Astrocyte (in vitro differentiated cells and primary cell): ENCODE results near the gene ADCY1. TPM values are rescaled to one million over a fixed set of nuclear protein-coding genes. Genes with fewer than 3 reads are reported as not detected.

Experiments used
- DNase-seq: peaks from one replicate; pipeline ENCODE4 v3.0.0-alpha.2; 2010; ENCODE audit warnings: low read depth
- FAIRE-seq: peaks from 2 replicates; lab custom pipeline; 2011; peaks lifted over from hg19 to GRCh38; lab: Jason Lieb, UNC
- H2AFZ ChIP-seq: 2 replicates; pipeline ENCODE4 v1.6.0; 2012; ENCODE audit warnings: low read depth, low read length, inconsistent platforms
- H3K27ac ChIP-seq: 2 replicates; pipeline ENCODE4 v1.5.1; 2011; ENCODE audit warnings: low read depth, low read length, inconsistent platforms
- H3K27me3 ChIP-seq: 2 replicates; pipeline ENCODE4 v1.6.0; 2011; ENCODE audit warnings: low read length, inconsistent platforms; ENCODE audit not compliant: insufficient read depth
- H3K36me3 ChIP-seq: 2 replicates; pipeline ENCODE4 v1.5.1; 2011; ENCODE audit warnings: low read length, inconsistent platforms; ENCODE audit not compliant: insufficient read depth
- H3K4me1 ChIP-seq: 2 replicates; pipeline ENCODE4 v1.5.1; 2011; ENCODE audit warnings: low read length, inconsistent platforms; ENCODE audit not compliant: insufficient read depth
- H3K4me2 ChIP-seq: 2 replicates; pipeline ENCODE4 v1.6.0; 2012; ENCODE audit warnings: low read length, inconsistent platforms
- H3K4me3 ChIP-seq: 2 replicates; pipeline ENCODE4 v1.5.1; 2011; ENCODE audit warnings: low read depth, mild to moderate bottlenecking, low read length, inconsistent platforms; ENCODE audit not compliant: insufficient read depth
- H3K79me2 ChIP-seq: 2 replicates; pipeline ENCODE4 v1.6.0; 2012; ENCODE audit warnings: mild to moderate bottlenecking, low read length, inconsistent platforms; ENCODE audit not compliant: insufficient read depth
- H3K9ac ChIP-seq: 2 replicates; pipeline ENCODE4 v1.6.0; 2012; ENCODE audit warnings: mild to moderate bottlenecking, low read length, inconsistent platforms
- H3K9me3 ChIP-seq: 2 replicates; pipeline ENCODE4 v1.5.1; 2012; ENCODE audit warnings: low read depth, mild to moderate bottlenecking, low read length, inconsistent platforms; ENCODE audit not compliant: insufficient read depth
- H4K20me1 ChIP-seq: 2 replicates; pipeline ENCODE4 v1.6.0; 2012; ENCODE audit warnings: low read length, inconsistent platforms; ENCODE audit not compliant: insufficient read depth
- H3K27ac Mint-ChIP-seq: one replicate; pipeline ENCODE4 v1.8.0; 2021; ENCODE audit warnings: mild to moderate bottlenecking, mixed read lengths; ENCODE audit not compliant: unreplicated experiment
- H3K27me3 Mint-ChIP-seq: one replicate; pipeline ENCODE4 v1.8.0; 2021; ENCODE audit warnings: low read depth, mixed read lengths; ENCODE audit not compliant: unreplicated experiment
- H3K36me3 Mint-ChIP-seq: one replicate; pipeline ENCODE4 v1.8.0; 2021; ENCODE audit warnings: low read depth, mixed read lengths; ENCODE audit not compliant: unreplicated experiment
- H3K4me1 Mint-ChIP-seq: one replicate; pipeline ENCODE4 v1.8.0; 2021; ENCODE audit warnings: low read depth, mixed read lengths; ENCODE audit not compliant: unreplicated experiment
- H3K4me3 Mint-ChIP-seq: one replicate; pipeline ENCODE4 v1.8.0; 2021; ENCODE audit warnings: mild to moderate bottlenecking, moderate library complexity, mixed read lengths; ENCODE audit not compliant: unreplicated experiment
- H3K9me3 Mint-ChIP-seq: one replicate; pipeline ENCODE4 v1.8.0; 2021; ENCODE audit warnings: mild to moderate bottlenecking, mixed read lengths; ENCODE audit not compliant: unreplicated experiment
- EZH2 ChIP-seq: IDR thresholded peaks from 2 replicates; pipeline ENCODE4 v1.6.1; 2012; ENCODE audit warnings: mild to moderate bottlenecking, low read length, inconsistent platforms; ENCODE audit not compliant: insufficient read depth
- total RNA-seq: library from RNA; stranded (reverse); gene quantifications from 2 replicates; pipeline ENCODE4 v1.2.1, GENCODE V29; 2021
- TF ChIP-seq, protein P1 (sequence below): IDR thresholded peaks from 2 replicates; pipeline ENCODE4 v1.5.1; 2011; ENCODE audit warnings: low read depth, mild to moderate bottlenecking, inconsistent platforms, low read length, moderate library complexity; ENCODE audit not compliant: insufficient read depth

ADCY1 gene
- total RNA-seq, 1 donor from 2014 or later = 1.6 TPM

DNA sequence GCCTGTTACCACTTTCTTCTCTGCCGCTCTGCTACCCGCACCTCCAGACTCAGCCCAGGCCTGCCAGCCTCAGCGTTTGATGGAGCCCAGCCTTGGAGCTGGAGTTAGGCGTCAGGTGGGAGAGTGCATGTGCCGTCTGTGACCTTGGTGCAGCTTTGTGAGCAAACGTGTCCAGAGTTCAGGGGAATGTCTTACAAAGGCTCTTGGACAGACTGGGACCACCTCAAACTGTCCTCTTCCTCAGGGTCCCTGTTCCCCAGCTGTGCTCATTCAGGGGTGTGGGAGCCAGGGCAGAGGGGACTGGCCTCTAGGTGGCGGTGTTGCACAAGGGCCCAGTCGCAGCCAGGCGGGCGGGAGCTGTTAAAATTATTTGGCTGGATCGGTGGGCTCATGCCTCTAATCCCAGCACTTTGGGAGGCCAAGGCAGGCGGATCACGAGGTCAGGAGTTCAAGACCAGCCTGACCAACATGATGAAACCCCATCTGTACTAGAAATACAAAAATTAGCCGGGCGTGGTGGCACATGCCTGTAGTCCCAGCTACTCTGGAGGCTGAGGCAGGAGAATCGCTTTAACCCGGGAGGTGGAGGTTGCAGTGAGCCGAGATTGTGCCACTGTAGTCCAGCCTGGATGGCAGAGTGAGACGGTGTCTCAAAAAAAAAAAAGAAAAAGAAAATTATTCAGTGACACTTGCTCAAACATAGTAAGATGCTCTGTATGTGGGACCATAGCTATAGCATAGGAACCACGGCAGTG is 89.2 kb downstream of the ADCY1 start:
- no peak for DNase-seq
- H3K27me3 ChIP-seq = no peaks in the 10 kb centered on the region
- no peak overlapping the region for H2AFZ ChIP-seq
- Mint-ChIP-seq H3K4me3 (no peak overlapping the region), H3K36me3 (peaks cover 1% of the 10 kb centered on the region), H3K4me1 (no peaks in the 10 kb centered on the region), H3K9me3 (peaks cover 3% of the 10 kb centered on the region), H3K27me3 (peaks cover 28% of the 10 kb centered on the region), H3K27ac (no peak overlapping the region)
- H3K4me2 ChIP-seq = no peak overlapping the region
- no peak for FAIRE-seq
- no peaks in the 10 kb centered on the region for H4K20me1 ChIP-seq
- H3K27ac ChIP-seq = no peak overlapping the region
- H3K4me3 ChIP-seq = no peak overlapping the region
- no peaks in the 10 kb centered on the region for H3K9me3 ChIP-seq
- H3K79me2 ChIP-seq = no peaks in the 10 kb centered on the region
- H3K9ac ChIP-seq = no peak overlapping the region
- no peaks in the 10 kb centered on the region for H3K4me1 ChIP-seq
- no peak for TF ChIP-seq EZH2
- TF ChIP-seq, protein P1, sequence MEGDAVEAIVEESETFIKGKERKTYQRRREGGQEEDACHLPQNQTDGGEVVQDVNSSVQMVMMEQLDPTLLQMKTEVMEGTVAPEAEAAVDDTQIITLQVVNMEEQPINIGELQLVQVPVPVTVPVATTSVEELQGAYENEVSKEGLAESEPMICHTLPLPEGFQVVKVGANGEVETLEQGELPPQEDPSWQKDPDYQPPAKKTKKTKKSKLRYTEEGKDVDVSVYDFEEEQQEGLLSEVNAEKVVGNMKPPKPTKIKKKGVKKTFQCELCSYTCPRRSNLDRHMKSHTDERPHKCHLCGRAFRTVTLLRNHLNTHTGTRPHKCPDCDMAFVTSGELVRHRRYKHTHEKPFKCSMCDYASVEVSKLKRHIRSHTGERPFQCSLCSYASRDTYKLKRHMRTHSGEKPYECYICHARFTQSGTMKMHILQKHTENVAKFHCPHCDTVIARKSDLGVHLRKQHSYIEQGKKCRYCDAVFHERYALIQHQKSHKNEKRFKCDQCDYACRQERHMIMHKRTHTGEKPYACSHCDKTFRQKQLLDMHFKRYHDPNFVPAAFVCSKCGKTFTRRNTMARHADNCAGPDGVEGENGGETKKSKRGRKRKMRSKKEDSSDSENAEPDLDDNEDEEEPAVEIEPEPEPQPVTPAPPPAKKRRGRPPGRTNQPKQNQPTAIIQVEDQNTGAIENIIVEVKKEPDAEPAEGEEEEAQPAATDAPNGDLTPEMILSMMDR = peak; percentile 39
- H3K36me3 ChIP-seq = no peaks in the 10 kb centered on the region

DNA sequence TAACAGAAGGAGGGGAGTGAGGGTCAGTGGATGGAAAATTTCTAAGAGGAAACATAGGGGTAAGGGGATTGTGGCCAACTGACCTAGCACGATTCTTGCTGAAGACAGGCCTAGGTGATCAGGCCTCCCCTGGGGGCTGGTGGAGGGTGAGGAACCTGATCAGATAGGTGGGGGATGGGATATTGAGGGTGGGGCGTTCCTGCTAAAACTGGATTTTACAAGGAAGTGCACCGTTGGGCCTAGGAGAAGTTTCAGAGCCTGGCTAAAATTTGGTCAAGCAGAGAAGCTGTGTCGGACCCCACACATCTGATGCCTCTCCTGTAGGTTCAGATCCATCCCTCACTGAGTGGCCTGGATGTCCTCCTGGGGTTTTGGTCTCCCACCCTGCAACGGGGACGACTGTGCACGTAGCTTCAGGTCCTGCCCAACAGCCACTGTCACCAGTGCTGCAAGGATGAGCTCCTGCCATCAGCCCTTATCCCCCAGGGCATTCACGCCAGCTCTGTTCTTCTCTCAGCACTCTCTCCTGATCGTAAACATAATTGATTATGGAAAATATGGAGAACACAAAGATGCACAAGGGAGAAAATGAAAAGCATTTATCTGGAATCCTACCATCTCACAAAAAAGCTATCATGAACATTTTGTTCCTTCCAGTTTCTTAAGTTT is 89.9 kb downstream of the ADCY1 start:
- Histone ChIP-seq H3K4me3 (no peak overlapping the region), H3K9ac (no peak overlapping the region), H4K20me1 (no peaks in the 10 kb centered on the region), H3K9me3 (no peaks in the 10 kb centered on the region), H2AFZ (no peak overlapping the region), H3K27ac (no peak overlapping the region), H3K36me3 (no peaks in the 10 kb centered on the region), H3K27me3 (no peaks in the 10 kb centered on the region), H3K4me2 (no peak overlapping the region), H3K79me2 (no peaks in the 10 kb centered on the region), H3K4me1 (no peaks in the 10 kb centered on the region)
- no peak for TF ChIP-seq EZH2
- TF ChIP-seq, protein P1 = no peak
- Mint-ChIP-seq H3K27ac (no peak overlapping the region), H3K9me3 (peaks cover 3% of the 10 kb centered on the region), H3K27me3 (peaks cover 25% of the 10 kb centered on the region), H3K4me1 (no peaks in the 10 kb centered on the region), H3K4me3 (no peak overlapping the region), H3K36me3 (peaks cover 1% of the 10 kb centered on the region)
- DNase-seq = no peak
- FAIRE-seq = peak; percentile 29

DNA sequence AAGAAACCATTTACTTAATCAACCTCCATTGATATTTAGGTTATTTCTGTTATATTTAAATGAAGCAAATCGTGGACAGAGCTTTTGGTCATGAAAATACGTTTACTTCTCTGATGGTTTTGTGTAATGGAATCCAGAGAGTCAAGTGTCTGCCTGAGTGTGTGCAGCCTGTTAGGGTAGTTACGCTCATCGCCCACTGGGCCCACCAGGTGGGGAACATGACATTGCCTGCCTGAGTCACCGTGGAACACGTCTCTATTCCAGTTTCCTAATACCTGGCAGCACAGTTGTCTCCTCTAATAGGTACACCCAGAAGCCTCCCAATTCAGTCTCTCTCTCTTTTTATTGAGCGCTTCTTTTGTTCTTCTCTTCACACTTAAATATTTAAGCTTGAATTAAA is 91.0 kb downstream of the ADCY1 start:
- H4K20me1 ChIP-seq = no peaks in the 10 kb centered on the region
- Mint-ChIP-seq H3K4me3 (no peak overlapping the region), H3K27me3 (peaks cover 14% of the 10 kb centered on the region), H3K9me3 (peaks cover 3% of the 10 kb centered on the region), H3K4me1 (no peaks in the 10 kb centered on the region), H3K36me3 (peaks cover 1% of the 10 kb centered on the region), H3K27ac (no peak overlapping the region)
- H3K4me2 ChIP-seq = no peak overlapping the region
- no peaks in the 10 kb centered on the region for H3K79me2 ChIP-seq
- no peak overlapping the region for H3K9ac ChIP-seq
- H3K27ac ChIP-seq = no peak overlapping the region
- FAIRE-seq (no peak), DNase-seq (no peak)
- H3K4me1 ChIP-seq = no peaks in the 10 kb centered on the region
- no peak for TF ChIP-seq EZH2
- TF ChIP-seq, protein P1 = no peak
- no peaks in the 10 kb centered on the region for H3K36me3 ChIP-seq
- H3K9me3 ChIP-seq = no peaks in the 10 kb centered on the region
- no peak overlapping the region for H3K4me3 ChIP-seq
- H3K27me3 ChIP-seq = no peaks in the 10 kb centered on the region
- H2AFZ ChIP-seq = no peak overlapping the region
